Stomach smooth muscle (tissue), 2 donors: Measurements from ENCODE around the gene PDE4DIP.
"Not testable (repeated sequence)": the region's sequence is repeated elsewhere in the genome, so short reads cannot be mapped to it uniquely, and the experiment has no call there.

Experiments used
- H3K27ac ChIP-seq: one replicate; pipeline ENCODE4 v1.7.0; 2013; ENCODE audit warnings: mild to moderate bottlenecking, low read length, inconsistent platforms
- H3K27me3 ChIP-seq, 2 donors: one replicate each; pipeline ENCODE4 v1.7.0; 2013; ENCODE audit warnings: low read length in 2 of 2; ENCODE audit not compliant: insufficient read depth in 2 of 2, control insufficient read depth in 1 of 2
- H3K36me3 ChIP-seq, 2 donors: one replicate each; pipeline ENCODE4 v1.7.0; 2013; ENCODE audit warnings: low read length in 2 of 2; ENCODE audit not compliant: control insufficient read depth in 2 of 2, insufficient read depth in 2 of 2
- H3K4me1 ChIP-seq: one replicate; pipeline ENCODE4 v1.7.0; 2013; ENCODE audit warnings: low read length; ENCODE audit not compliant: control insufficient read depth, insufficient read depth
- H3K4me3 ChIP-seq, 2 donors: one replicate each; pipeline ENCODE4 v1.7.0; 2013; ENCODE audit warnings: low read length in 2 of 2
- H3K9ac ChIP-seq, 2 donors: one replicate each; pipeline ENCODE4 v1.7.0; 2013; ENCODE audit warnings: low read length in 2 of 2, mild to moderate bottlenecking in 1 of 2
- H3K9me3 ChIP-seq, 2 donors: one replicate each; pipeline ENCODE4 v1.7.0; 2013; ENCODE audit warnings: low read length in 2 of 2; ENCODE audit not compliant: control insufficient read depth in 2 of 2
- donor health status: healthy.
- donor health status: Pancreatic carcinoma.

Gene PDE4DIP

GRCh38 chr1:148927645-148928044 lies 83.4 kb downstream of the PDE4DIP start:
- H3K36me3 ChIP-seq, H3K4me1 ChIP-seq, H3K9ac ChIP-seq, H3K9me3 ChIP-seq, H3K27ac ChIP-seq, H3K27me3 ChIP-seq, H3K4me3 ChIP-seq: not testable (repeated sequence)

GRCh38 chr1:148929253-148929652 lies 85.0 kb downstream of the PDE4DIP start:
- H3K9me3 ChIP-seq, H3K27ac ChIP-seq, H3K27me3 ChIP-seq, H3K36me3 ChIP-seq, H3K4me1 ChIP-seq, H3K4me3 ChIP-seq, H3K9ac ChIP-seq: not testable (repeated sequence)

DNA sequence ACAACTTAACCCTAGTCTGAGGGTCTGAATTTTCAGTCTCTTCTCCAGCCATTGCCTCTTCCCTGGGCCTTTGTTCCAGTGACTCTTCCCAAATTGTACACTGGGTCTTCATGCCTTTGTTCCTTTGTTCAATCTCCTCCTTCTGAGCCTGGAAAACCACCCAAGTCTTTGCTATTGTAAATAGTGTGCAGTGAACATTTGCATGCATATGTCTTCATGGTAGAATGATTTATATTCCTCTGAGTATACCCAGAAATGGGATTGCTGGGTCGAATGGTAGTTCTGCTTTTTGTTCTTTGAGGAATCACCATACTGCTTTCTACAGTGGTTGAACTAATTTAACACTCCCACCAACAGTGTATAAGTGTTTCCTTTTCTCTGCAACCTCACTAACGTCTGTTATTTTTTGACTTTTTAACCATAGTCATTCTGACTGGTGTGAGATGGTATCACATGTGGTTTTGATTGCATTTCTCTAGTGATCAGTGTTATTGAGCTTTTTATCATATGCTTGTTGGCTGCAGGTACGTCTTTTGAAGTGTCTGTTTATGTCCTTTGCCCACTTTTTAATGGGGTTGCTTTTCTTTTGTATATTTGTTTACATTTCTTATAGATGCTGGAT lies 91.3 kb downstream of the PDE4DIP start:
- not testable (repeated sequence) for H3K9me3 ChIP-seq, H3K9ac ChIP-seq

DNA sequence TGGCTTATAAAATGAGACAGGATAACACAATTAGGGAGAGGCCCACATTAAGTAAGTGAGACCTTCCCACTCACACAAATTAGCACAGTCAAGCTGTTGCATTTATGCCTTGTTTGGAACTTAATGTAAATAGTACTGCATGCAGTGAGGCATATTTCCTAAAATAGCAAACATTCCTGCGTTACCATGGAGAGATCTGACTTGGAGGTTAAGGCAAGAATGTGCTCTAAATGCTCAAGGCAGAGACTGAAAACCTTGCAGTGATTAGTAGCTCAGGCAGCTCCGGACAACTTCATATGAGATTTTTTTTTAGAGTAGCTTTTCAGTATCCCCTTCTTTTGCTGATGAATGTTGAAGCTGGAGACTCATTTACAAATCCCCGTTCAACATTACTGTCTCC lies 98.7 kb downstream of the PDE4DIP start:
- not testable (repeated sequence) for H3K4me1 ChIP-seq, H3K4me3 ChIP-seq, H3K9ac ChIP-seq, H3K36me3 ChIP-seq, H3K27me3 ChIP-seq, H3K27ac ChIP-seq, H3K9me3 ChIP-seq

More for the DNA sequence above, 91.3 kb downstream of the PDE4DIP start:
- not testable (repeated sequence) for H3K27me3 ChIP-seq, H3K4me3 ChIP-seq, H3K27ac ChIP-seq, H3K4me1 ChIP-seq, H3K36me3 ChIP-seq

- H3K27me3 ChIP-seq, H3K4me1 ChIP-seq, H3K9me3 ChIP-seq, H3K9ac ChIP-seq, H3K27ac ChIP-seq, H3K4me3 ChIP-seq, H3K36me3 ChIP-seq: not testable (repeated sequence)
These were observed 100.9 kb downstream of the PDE4DIP start for GRCh38 chr1:148945130-148945529.

DNA sequence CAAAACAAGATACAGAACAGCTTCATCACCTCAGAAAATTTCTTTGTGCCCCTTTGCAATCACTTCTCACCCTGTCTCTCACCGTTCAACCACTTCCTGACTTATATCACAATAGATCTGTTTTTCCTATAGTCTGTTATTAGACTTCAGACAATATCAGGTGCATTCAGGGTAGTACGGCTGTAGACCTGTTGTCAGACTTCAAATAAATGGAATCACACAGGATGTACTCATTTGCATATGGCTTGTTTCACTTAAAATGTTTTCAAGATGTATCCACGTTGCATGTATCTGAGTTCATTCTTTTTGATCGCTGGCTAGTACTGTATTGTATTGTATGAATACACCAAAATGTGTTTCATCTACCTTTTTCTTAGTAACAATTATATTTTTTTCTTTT lies 104.5 kb downstream of the PDE4DIP start:
- not testable (repeated sequence) for H3K27me3 ChIP-seq, H3K36me3 ChIP-seq, H3K9ac ChIP-seq, H3K4me3 ChIP-seq, H3K9me3 ChIP-seq, H3K4me1 ChIP-seq, H3K27ac ChIP-seq

DNA sequence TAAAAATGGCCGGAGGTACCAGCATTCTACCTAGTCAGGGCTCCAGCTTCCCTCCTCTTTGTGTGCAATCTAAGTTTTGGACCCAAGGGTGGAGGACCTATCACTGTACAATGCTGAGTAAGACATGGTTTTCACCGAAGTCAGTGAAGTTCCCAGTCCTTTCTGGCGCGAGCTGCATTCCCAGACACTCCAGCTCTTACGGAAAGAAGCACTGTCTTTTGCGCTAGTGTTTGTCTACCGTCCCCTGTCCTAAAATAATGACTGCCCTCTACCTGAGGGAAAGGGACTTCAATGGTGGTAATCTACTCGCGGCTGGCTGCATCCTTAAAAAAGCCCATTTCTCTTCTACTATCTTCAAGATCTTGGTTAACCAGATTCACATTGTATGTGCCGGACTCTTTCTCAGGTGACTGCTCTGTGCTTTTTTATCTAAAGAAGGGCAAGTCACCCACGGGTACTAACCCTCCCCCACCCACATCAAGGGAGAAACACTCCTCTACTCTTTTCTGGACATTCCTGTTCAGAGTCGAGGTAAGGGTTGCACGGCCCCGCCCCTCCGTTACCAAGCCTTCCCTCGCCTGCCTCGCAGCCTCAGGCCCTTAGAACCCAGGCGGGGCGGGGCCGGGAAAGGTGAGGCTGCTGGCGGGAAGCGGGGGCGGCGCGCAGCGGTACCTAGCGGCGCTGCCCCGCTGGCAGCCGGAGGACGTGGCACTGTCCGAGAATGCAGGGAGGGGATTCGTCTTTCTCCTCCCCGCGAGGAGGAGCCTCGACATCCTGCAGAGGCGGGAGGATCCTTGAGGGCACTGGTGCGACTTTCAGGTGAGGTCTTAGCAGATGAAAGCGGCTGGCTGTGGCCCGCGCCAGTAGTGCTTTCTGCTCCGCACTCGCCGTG lies 107.4 kb downstream of the PDE4DIP start:
- not testable (repeated sequence) for H3K4me1 ChIP-seq, H3K36me3 ChIP-seq, H3K27me3 ChIP-seq, H3K9me3 ChIP-seq, H3K27ac ChIP-seq
- peak overlapping the region; percentile 51 to 70 for H3K4me3 ChIP-seq
- H3K9ac ChIP-seq, result peak overlapping the region in 1 of 2 donors; percentile 37

DNA sequence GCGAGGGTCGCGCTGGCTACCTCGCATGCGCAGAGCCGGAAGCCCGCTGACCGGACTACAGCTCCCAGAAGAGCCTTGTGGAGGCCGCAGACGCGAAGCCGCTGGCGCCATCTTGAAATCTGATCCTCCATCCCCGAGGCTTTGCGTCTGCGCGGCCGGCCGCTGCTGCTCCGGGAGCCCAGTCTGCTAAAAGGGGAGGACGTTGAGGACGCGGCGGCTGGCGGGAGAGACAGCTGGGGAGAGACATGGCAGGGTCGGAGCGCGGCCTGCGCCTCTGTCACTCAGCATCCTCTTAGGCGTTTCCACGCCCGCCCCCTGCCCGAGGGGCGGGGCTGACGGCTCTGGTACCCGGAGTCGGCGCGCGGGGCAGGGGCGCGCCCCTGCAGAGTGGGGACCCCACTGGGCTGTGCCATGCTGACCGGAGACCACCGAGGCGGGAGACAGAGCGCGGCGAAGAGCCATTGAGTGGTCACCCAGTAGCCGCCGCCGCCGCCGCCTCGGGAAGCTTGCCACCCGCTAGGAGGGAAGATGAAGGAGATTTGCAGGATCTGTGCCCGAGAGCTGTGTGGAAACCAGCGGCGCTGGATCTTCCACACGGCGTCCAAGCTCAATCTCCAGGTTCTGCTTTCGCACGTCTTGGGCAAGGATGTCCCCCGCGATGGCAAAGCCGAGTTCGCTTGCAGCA lies 108.2 kb downstream of the PDE4DIP start:
- H3K27me3 ChIP-seq, result not testable (repeated sequence)

DNA sequence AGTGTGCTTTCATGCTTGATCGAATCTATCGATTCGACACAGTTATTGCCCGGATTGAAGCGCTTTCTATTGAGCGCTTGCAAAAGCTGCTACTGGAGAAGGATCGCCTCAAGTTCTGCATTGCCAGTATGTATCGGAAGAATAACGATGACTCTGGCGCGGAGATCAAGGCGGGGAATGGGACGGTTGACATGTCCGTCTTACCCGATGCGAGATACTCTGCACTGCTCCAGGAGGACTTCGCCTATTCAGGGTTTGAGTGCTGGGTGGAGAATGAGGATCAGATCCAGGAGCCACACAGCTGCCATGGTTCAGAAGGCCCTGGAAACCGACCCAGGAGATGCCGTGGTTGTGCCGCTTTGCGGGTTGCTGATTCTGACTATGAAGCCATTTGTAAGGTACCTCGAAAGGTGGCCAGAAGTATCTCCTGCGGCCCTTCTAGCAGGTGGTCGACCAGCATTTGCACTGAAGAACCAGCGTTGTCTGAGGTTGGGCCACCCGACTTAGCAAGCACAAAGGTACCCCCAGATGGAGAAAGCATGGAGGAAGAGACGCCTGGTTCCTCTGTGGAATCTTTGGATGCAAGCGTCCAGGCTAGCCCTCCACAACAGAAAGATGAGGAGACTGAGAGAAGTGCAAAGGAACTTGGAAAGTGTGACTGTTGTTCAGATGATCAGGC lies 108.8 kb downstream of the PDE4DIP start:
- H3K4me1 ChIP-seq, H3K36me3 ChIP-seq, H3K27ac ChIP-seq, H3K9me3 ChIP-seq, H3K27me3 ChIP-seq: not testable (repeated sequence)
- Histone ChIP-seq H3K4me3 (peak overlapping the region; percentile 62 to 75), H3K9ac (peak overlapping the region in 1 of 2 donors; percentile 20)

More for the DNA sequence above, 108.2 kb downstream of the PDE4DIP start:
- not testable (repeated sequence) for H3K27ac ChIP-seq, H3K36me3 ChIP-seq, H3K4me1 ChIP-seq, H3K9me3 ChIP-seq
- H3K4me3 ChIP-seq, result peak overlapping the region; percentile 62 to 75
- H3K9ac ChIP-seq, result peak overlapping the region in 1 of 2 donors; percentile 20

- H3K27ac ChIP-seq, H3K9ac ChIP-seq: not testable (repeated sequence)
These were observed 109.5 kb downstream of the PDE4DIP start for GRCh38 chr1:148953730-148954129.

More at GRCh38 chr1:148953730-148954129, 109.5 kb downstream of the PDE4DIP start:
- H3K27me3 ChIP-seq, H3K36me3 ChIP-seq, H3K4me1 ChIP-seq, H3K9me3 ChIP-seq: not testable (repeated sequence)
- H3K4me3 ChIP-seq, result peak overlapping the region in 1 of 2 donors; percentile 60
